ENCODE data around the gene KIRREL3. TPM values are rescaled to one million over a fixed set of nuclear protein-coding genes. Genes with fewer than 3 reads are reported as not detected.

Gene KIRREL3
- polyA plus RNA-seq, 2 of the 4 experiments (the other 2 are of a cell fraction): 3.0 to 11.0 TPM

DNA sequence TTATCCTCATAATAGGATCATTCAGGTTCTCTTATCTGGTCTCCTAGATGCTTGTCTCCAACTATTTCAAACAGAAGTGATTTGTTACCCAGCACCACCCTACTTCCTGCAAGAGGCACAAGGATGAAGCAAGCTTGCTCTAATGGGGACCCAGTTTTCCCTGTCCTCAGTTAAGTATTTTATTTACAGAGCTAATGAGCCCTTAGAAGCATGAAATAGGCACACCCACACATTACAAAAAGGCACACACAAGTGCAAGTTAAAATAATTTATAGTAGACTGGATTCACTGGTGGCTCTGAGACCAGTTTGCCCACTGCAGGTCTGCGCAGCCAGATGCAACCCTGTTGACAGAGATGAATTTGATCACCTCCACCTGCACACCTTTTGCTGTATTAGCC lies 167.5 kb downstream of the KIRREL3 start:
- no peak for FAIRE-seq
- WGBS (ENCODE audit: missing lambda C conversion rate): 100% methylated on average over 1 of the region's 1 CpG

More for the DNA sequence above, 167.5 kb downstream of the KIRREL3 start:
- peak overlapping the region in 1 of 2 experiments; percentile 81; a peak in 2 of 6 replicates for H3K27ac ChIP-seq
- no peak overlapping the region for H3K4me2 ChIP-seq
- TF ChIP-seq, protein P1, sequence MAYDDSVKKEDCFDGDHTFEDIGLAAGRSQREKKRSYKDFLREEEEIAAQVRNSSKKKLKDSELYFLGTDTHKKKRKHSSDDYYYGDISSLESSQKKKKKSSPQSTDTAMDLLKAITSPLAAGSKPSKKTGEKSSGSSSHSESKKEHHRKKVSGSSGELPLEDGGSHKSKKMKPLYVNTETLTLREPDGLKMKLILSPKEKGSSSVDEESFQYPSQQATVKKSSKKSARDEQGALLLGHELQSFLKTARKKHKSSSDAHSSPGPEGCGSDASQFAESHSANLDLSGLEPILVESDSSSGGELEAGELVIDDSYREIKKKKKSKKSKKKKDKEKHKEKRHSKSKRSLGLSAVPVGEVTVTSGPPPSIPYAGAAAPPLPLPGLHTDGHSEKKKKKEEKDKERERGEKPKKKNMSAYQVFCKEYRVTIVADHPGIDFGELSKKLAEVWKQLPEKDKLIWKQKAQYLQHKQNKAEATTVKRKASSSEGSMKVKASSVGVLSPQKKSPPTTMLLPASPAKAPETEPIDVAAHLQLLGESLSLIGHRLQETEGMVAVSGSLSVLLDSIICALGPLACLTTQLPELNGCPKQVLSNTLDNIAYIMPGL (CRISPR knock-in tag; IDR thresholded peaks at IDR 0.05; ENCODE audit: borderline replicate concordance): no peak
- TF ChIP-seq CBX2 (IDR thresholded peaks at IDR 0.05; ENCODE audit: borderline replicate concordance, low read depth) (no peak), KDM1A (IDR thresholded peaks at IDR 0.05; ENCODE audit: low read depth) (no peak), SMC3 (IDR thresholded peaks at IDR 0.05) (no peak), EHMT2 (IDR thresholded peaks at IDR 0.05; ENCODE audit: low read depth) (no peak), GATA3 (IDR thresholded peaks at IDR 0.05; ENCODE audit: borderline replicate concordance) (no peak), JUN (IDR thresholded peaks at IDR 0.05) (no peak), ZC3H11A (IDR thresholded peaks at IDR 0.05) (no peak), CHD2 (IDR thresholded peaks at IDR 0.05; ENCODE audit: low read length, partially characterized antibody) (no peak), EP300 (IDR thresholded peaks at IDR 0.05) (no peak), MYC (IDR thresholded peaks at IDR 0.05; ENCODE audit: borderline replicate concordance, low read length) (no peak), FOSL2 (IDR thresholded peaks at IDR 0.05) (no peak), FOSL2 (CRISPR knock-in tag; IDR thresholded peaks at IDR 0.05) (no peak)
- TF ChIP-seq, protein P2, sequence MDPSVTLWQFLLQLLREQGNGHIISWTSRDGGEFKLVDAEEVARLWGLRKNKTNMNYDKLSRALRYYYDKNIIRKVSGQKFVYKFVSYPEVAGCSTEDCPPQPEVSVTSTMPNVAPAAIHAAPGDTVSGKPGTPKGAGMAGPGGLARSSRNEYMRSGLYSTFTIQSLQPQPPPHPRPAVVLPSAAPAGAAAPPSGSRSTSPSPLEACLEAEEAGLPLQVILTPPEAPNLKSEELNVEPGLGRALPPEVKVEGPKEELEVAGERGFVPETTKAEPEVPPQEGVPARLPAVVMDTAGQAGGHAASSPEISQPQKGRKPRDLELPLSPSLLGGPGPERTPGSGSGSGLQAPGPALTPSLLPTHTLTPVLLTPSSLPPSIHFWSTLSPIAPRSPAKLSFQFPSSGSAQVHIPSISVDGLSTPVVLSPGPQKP (IDR thresholded peaks at IDR 0.05; ENCODE audit: low read depth, low read length): no peak
- TF ChIP-seq, protein P3, sequence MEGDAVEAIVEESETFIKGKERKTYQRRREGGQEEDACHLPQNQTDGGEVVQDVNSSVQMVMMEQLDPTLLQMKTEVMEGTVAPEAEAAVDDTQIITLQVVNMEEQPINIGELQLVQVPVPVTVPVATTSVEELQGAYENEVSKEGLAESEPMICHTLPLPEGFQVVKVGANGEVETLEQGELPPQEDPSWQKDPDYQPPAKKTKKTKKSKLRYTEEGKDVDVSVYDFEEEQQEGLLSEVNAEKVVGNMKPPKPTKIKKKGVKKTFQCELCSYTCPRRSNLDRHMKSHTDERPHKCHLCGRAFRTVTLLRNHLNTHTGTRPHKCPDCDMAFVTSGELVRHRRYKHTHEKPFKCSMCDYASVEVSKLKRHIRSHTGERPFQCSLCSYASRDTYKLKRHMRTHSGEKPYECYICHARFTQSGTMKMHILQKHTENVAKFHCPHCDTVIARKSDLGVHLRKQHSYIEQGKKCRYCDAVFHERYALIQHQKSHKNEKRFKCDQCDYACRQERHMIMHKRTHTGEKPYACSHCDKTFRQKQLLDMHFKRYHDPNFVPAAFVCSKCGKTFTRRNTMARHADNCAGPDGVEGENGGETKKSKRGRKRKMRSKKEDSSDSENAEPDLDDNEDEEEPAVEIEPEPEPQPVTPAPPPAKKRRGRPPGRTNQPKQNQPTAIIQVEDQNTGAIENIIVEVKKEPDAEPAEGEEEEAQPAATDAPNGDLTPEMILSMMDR (IDR thresholded peaks at IDR 0.05): no peak
- TF ChIP-seq, protein P4, sequence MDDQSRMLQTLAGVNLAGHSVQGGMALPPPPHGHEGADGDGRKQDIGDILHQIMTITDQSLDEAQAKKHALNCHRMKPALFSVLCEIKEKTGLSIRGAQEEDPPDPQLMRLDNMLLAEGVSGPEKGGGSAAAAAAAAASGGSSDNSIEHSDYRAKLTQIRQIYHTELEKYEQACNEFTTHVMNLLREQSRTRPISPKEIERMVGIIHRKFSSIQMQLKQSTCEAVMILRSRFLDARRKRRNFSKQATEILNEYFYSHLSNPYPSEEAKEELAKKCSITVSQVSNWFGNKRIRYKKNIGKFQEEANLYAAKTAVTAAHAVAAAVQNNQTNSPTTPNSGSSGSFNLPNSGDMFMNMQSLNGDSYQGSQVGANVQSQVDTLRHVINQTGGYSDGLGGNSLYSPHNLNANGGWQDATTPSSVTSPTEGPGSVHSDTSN (IDR thresholded peaks at IDR 0.05): no peak
- TF ChIP-seq, protein P5, sequence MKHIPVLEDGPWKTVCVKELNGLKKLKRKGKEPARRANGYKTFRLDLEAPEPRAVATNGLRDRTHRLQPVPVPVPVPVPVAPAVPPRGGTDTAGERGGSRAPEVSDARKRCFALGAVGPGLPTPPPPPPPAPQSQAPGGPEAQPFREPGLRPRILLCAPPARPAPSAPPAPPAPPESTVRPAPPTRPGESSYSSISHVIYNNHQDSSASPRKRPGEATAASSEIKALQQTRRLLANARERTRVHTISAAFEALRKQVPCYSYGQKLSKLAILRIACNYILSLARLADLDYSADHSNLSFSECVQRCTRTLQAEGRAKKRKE (CRISPR knock-in tag; IDR thresholded peaks at IDR 0.05; ENCODE audit: low read depth): no peak
- TF ChIP-seq, protein P6, sequence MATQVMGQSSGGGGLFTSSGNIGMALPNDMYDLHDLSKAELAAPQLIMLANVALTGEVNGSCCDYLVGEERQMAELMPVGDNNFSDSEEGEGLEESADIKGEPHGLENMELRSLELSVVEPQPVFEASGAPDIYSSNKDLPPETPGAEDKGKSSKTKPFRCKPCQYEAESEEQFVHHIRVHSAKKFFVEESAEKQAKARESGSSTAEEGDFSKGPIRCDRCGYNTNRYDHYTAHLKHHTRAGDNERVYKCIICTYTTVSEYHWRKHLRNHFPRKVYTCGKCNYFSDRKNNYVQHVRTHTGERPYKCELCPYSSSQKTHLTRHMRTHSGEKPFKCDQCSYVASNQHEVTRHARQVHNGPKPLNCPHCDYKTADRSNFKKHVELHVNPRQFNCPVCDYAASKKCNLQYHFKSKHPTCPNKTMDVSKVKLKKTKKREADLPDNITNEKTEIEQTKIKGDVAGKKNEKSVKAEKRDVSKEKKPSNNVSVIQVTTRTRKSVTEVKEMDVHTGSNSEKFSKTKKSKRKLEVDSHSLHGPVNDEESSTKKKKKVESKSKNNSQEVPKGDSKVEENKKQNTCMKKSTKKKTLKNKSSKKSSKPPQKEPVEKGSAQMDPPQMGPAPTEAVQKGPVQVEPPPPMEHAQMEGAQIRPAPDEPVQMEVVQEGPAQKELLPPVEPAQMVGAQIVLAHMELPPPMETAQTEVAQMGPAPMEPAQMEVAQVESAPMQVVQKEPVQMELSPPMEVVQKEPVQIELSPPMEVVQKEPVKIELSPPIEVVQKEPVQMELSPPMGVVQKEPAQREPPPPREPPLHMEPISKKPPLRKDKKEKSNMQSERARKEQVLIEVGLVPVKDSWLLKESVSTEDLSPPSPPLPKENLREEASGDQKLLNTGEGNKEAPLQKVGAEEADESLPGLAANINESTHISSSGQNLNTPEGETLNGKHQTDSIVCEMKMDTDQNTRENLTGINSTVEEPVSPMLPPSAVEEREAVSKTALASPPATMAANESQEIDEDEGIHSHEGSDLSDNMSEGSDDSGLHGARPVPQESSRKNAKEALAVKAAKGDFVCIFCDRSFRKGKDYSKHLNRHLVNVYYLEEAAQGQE (IDR thresholded peaks at IDR 0.05): no peak
- no peaks in the 10 kb centered on the region for H3K9me3 ChIP-seq
- peaks cover 23% of the 10 kb centered on the region; the same call in 2 of the 3 replicates for H3K4me1 ChIP-seq
- ChIA-PET POLR2A (no interaction called here), CTCF (no interaction called here)
- DNase-seq (ENCODE audit: low read depth in 1 of 2, low spot score in 1 of 2) (no peak), ATAC-seq (no peak)
- no peak overlapping the region for H3K4me3 ChIP-seq

All from A549 (cell line).